Hematopoietic multipotent progenitor cell treated with erythropoietin and hydrocortisone succinate and interleukin-3 and kit ligand, for 6 days (in vitro differentiated cells): Measurements from ENCODE around the gene ALDH3B1.
A peak's percentile ranks its signal among the peaks of the same experiment; 100 is the strongest.

Experiments
- DNase-seq: peaks from one replicate; pipeline ENCODE4 v3.0.0-alpha.2; 2015

The ALDH3B1 gene

DNA sequence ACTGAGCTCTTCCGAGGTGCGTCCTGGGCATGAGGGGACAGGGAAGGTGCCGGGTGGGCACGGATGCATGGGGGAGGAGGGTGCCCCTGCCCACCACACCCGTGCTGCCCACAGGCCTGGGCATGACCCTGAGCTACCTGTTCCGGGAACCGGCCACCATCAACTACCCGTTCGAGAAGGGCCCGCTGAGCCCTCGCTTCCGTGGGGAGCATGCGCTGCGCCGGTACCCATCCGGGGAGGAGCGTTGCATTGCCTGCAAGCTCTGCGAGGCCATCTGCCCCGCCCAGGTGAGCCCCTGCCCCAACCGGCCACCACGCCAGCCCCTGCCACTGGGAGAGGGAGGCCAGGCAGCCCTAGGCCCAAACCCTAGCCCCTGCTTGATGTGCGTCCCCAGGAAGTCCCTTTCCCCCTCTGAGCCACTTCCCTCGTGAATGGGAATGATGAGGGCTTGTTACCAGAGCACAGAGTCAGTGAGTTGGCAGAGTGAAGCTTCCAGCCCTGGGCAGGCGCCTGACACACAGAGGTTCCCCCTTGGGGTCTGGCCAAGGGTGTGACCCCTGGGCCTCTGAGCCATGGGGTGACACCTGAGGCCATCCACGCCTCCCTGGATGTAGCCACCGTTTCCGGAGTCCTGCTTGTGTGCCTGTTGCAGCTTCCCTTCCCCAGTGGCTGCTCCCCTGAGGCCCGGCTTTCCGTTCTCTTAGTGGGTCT lies 23.0 kb downstream of the ALDH3B1 start:
- no peak for DNase-seq

DNA sequence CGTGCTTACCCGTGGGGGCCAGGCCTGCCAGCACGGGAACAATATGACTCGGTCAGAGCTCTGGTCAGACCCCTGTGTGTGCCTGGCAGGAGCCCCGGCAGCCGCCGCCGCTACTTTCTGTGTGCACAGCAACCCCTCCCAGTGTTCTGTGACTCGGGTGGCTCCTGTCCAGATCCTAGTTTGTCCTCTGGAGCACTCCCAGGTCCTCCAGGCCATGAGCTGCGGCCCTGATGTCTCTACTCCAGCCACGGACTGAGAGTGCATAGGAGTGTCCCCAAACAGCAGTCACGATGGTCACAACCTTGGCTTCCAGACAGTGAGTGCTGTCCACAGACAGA lies 23.6 kb downstream of the ALDH3B1 start:
- no peak for DNase-seq

DNA sequence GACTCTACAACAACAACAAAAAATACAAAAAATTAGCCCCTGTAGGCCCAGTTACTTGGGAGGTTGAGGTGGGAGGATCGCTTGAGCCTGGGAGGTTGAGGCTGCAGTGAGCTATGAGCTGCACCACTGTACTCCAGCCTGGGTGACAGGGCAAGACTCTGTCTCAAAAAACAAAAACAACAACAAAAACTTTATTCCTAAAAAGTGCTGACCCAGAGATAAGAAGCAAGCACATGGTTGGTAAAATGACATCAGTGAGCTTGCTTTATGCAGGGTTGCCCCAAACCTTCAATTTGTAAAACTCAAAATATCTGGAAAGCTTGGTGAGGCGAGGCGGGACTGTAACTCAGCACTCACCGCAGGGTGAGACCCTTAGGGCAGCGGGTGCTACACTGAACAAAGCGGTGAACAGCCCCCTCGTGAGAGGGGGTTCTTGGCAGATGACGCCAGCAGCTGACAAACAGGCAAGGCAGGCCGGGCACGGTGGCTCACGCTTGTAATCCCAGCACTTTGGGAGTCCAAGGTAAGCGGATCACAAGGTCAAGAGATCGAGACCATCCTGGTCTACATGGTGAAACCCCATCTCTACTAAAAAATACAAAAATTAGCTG lies 25.2 kb downstream of the ALDH3B1 start:
- DNase-seq, result no peak

DNA sequence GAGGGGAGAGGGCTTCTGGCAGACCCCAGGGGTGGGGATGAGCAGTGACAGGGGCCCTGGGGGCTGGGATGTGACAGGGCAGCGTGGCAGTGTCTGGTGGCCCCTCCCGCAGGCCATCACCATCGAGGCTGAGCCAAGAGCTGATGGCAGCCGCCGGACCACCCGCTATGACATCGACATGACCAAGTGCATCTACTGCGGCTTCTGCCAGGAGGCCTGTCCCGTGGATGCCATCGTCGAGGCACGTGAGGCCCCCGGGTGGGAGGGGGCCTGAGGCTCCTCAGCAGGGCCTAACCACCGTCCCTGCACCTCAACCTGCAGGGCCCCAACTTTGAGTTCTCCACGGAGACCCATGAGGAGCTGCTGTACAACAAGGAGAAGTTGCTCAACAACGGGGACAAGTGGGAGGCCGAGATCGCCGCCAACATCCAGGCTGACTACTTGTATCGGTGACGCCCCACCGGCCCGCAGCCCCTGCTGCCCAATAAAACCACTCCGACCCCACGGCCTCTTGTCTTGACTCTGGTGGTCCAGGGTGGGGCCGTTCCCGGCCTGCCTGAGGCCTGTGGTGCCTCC lies 26.1 kb downstream of the ALDH3B1 start:
- no peak for DNase-seq

DNA sequence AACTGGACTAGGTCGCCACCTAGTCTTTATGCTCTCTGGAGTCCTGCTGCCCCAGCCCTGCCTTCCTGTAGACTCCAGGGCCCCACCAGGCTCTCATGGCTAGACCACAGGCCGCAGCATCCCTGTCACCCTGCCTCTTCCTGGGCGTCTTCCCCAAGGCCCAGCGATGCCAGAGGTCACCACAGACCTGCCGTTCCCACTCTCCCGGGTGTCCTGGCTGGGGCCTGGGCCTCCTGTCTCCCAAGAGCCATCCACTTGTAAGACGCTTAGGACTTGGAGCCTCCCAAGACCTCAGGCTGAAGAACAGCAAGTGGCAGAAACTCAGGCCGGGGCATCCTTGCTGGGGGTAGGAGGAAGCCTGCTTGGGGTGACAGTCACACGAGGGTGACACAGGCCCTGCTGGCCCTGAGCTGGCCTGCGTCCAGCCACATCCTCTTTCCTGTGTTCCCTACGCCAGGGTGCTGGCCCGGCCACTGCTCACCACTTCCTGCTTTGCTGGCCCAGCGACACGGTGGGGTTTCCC lies 26.7 kb downstream of the ALDH3B1 start:
- DNase-seq, result peak; percentile 62

DNA sequence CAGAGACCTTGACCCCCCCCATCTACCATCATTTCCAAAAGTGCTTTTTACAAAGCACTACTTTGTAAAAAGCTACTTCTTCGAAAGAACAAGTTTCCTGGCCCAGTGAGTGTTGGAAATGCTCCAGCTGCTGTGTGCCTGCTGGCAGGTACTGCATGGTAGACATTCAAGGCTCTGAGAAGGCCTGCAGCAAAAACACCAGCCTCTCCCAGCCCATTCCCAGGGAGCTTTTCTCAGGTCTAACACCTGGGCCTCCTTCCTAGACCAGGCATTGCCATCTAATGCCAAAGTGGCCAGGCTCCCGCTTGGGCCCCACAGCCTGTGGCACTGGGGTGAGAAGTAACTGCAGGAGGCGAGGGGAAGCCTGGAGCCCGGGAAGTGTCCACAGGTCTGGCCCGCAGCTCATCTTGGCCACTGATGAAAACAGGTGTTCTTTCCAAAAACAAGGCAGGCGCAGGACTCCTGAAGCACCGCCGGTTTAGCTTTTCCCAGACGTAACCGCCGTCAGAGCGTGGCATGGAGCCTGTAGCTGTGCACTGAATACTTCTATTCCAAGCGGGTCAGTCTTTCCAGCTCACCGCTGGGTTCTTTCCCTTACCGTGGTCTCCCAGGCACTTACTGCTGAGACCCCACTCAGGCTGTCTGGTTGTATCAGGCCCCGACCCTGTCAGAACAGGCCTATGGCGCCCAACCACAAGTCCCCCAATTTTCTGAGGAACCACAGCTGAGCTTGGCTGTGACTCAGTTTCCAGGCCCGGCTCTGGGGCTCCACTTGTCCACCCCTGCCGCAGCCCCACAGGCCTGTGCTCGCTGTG lies 27.5 kb downstream of the ALDH3B1 start:
- peak; percentile 58 for DNase-seq

DNA sequence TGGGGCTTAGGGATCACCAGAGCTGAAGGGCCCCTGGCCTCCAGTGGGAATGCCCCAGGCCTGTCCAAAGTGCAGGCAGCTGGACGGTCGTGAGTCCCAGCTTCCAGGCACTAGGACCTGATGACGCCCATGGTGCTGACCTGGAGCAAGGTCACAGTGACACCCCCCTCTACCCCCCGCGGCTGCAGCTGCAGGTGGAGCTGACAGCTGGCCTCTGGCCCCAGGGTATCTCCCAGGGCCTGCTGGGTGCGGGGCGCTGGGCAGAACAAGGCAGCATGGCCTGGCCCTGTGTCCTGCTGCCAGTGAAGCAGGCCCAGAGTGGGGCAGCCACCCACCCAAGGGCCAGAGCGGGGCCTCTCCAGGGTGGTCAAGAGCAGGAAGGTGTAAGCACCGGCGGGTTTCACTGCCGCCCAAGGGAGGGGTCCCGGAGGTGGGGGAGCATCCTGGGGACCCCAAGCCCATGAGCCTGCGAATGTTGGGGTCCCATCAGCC lies 28.1 kb downstream of the ALDH3B1 start:
- DNase-seq, result no peak

DNA sequence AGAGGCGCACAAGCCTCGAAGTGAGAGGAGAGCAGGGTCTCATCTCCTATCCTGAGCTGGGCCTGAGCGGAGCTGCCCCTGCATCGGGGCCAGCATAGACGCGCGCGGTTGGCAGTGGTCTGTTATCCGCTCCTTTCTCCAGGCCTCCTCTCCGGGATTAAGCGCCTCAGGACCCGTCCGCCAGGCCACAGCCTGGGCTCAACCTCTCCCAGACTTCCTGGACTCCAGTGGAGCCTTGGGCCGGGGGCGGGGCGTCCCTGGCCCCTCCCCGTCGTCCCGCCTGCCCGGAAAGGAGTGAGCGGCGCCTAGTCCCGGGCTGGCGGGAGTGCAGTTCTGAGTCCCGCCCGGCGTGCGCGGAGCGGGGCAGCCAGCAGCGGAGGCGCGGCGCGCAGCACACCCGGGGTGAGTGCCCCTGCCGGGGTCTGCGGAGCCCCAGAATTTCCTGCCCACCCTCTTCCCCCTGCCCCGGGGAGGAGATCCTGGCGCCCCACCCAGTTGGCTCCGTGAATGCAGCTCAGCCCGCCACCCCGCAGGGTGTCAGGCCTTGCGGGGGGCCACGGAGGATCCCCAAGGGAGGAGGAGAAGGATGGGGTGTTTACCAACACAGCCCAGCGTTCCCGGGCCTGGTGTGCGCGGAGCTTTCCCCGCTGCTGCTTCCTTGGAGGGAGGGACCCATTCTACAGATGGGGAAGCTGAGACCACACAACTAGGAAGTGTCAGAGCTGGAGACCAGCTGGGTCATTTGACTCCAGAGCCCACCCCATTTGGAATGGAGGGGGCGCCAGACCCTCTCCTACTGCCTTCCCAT lies 28.8 kb downstream of the ALDH3B1 start, which contains the start of gene TCIRG1:
Gene TCIRG1 (plus strand): TSS at position 308 of the 808 bp plus-strand sequence. CDS start 2,247 bp downstream, outside the sequence.
- peak; percentile 87 for DNase-seq

DNA sequence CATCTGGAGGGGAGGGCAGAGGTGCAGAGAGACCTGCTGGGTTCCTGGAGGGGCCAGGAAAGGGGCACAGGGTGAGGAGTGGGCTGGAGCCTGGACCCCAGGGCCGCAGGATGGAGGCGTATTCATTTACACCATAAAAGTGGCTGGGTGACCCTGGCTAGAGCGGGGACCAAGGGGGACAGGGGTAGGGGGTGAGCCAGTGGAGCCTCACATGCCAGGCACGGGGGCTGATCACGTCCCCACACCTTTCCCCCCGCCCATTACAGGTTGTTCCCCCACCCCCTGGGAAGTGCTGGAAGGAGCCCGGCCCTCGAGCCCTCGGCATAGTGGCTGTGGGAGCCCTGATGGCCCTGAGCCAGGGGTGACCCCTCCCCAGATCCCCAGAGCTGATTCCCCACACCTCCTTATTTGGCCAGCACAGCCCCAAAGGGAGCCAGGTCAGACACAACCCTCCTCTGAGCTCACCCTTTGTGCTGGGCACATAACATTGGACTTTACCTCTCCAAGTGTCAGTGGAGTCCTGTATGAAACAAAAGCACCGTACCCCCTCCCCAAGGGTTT lies 29.5 kb downstream of the ALDH3B1 start:
- peak; percentile 24 for DNase-seq

DNA sequence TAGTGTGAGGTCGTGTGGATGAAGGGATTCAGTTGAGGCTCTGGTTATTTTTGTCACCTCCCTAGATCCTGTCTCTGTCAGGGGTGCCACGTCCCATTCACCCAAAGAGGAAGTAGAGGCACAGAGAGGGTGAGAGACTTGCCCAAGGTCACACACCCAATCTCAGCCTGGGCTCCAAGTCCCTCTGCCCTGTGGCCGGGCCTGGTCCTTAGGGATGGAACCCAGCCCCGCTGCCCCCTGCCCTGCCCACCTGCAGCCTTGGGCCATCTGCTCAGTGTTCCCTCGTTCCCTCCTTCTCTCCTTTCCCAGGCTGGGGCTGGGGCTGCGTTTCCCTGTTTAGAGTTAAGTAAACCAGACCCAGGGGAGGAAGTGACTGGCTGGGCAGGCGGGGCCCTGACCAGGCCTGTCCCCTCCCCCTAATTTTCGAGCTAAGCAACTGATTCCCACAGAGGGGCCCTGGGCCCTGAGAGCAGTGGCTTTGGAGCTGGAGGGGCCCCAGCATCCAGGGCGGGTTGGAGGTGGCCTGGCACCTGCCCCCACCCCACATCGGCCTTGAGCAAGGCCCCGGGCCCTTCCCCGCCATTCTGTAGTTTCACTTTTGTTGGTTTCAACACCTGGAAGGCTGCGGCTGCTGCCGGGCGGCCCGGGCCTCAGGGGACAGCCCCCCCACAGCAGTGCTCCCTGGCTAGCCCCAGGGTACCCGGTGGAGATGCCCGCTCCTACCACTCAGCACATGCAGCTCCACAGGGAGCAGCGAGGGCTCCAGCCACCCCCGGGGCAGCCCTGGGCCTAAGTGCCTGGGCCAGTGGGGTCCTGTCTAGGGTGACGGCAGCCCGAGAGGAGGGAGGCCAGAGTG lies 30.2 kb downstream of the ALDH3B1 start:
- DNase-seq, result peak; percentile 58

DNA sequence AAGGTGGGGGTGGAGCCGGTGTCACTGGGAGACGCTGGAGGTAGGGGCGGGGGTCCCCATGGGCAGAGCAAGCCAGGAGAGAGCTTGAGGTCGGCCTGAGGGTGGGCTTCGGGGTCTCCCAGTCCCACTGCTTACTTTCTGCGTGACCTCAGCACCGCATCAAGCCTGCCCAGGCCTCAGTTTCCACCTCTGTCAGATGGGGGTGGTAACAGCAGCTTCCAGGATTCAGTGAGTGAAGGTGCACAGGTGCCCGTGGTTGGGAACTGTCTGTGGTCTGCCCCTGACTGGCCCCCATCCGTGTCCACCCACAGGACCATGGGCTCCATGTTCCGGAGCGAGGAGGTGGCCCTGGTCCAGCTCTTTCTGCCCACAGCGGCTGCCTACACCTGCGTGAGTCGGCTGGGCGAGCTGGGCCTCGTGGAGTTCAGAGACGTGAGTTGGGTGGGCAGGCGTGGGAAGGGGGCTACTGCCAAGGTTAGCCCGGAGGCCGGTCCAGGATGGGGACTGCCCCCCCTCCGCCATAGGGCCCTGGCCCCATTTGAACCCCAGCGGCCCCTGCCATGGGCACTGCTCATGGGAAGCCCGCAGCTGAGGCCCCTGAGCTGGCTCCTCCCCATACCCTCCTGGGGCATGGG lies 30.9 kb downstream of the ALDH3B1 start:
- DNase-seq, result no peak

DNA sequence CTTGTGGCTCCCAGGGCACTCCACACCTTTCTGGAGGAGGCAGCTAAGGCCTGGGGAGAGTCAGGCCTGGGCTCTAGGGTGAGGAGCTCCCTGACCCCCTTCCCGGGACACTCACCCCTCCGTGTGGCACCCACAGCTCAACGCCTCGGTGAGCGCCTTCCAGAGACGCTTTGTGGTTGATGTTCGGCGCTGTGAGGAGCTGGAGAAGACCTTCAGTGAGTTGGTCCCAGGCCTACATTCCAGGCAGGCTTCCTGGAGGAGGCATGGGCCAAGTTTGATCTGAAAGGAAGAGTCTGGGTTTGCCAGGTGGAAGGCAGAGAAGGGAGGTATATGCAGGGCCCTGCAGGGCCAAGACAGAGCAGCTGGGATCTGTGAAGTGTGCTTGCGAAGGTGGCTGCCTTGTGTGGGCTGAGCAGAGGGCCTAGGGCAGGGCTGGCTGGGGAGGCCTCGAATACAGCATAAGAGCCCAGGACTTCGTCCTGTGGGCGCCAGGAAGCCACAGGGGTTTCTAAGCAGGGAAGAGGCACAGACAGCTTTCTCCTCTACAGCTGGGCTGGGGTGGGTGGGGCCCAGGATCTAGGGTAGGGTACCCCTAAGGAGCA lies 31.6 kb downstream of the ALDH3B1 start:
- DNase-seq, result no peak

DNA sequence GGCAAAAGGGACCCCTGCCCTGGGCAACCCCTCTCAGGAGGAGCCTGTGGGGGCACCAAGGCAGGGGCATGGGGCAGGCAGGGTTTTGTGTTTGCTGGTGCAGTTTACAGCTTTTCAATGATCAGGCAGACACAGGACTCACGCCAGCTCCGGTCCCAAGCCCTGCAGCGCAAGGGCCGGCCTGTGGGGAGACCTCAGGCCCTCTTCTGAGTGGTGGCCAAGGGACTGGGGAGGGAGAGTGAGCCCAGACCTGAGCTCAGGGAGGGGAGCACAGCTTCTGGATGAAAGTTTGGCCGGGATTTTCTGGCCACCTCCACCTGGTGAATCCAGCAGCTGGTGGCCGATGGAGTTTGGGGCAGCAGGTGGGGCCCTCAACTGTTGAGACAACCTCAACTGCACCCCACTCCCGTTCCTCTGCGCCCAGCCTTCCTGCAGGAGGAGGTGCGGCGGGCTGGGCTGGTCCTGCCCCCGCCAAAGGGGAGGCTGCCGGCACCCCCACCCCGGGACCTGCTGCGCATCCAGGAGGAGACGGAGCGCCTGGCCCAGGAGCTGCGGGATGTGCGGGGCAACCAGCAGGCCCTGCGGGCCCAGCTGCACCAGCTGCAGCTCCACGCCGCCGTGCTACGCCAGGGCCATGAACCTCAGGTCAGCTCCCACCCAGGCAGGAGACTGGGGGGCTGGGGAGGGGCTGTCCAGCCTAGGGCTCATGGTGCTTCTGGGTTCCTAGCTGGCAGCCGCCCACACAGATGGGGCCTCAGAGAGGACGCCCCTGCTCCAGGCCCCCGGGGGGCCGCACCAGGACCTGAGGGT lies 32.3 kb downstream of the ALDH3B1 start:
- DNase-seq, result no peak

DNA sequence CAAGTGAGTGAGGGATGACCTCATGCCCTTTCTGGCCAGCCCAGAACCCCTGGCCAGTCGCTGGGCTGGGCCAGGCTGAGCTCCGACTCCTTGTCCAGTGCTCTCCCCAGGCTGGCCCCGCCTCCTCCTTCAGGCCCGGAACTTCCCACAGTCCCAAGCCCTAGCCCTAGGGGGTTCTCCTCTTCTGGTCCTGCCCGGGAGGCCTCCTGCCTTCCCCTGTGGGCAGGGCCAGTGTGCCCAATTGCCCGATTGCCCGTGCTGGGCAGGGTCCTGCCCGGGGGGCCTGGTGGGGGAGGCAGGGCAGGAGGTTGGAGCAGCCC lies 32.9 kb downstream of the ALDH3B1 start:
- DNase-seq, result no peak

DNA sequence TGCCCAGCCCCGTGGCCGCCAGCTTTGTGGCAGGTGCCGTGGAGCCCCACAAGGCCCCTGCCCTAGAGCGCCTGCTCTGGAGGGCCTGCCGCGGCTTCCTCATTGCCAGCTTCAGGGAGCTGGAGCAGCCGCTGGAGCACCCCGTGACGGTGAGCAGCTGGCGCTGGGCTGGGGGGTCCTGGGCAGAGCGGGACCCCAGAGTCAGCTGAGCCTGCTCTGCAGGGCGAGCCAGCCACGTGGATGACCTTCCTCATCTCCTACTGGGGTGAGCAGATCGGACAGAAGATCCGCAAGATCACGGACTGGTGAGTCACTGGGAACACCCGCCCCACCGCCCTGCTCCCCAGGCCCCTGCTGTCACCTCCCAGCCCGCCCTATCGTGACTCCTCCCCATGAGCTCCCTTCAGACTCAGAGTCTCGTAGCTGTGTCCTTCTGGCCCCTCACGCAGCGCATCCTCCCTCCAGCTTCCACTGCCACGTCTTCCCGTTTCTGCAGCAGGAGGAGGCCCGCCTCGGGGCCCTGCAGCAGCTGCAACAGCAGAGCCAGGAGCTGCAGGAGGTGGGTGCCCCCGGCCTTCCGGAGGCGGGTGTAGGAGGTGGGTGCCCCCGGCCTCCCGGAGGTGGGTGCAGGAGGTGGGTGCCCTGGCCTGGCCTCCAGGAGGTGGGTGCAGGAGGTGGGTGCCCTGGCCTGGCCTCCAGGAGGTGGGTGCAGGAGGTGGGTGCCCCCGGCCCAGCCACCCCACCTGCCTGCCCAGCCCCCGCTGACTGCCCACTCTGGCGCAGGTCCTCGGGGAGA lies 33.4 kb downstream of the ALDH3B1 start:
- peak; percentile 68 for DNase-seq

DNA sequence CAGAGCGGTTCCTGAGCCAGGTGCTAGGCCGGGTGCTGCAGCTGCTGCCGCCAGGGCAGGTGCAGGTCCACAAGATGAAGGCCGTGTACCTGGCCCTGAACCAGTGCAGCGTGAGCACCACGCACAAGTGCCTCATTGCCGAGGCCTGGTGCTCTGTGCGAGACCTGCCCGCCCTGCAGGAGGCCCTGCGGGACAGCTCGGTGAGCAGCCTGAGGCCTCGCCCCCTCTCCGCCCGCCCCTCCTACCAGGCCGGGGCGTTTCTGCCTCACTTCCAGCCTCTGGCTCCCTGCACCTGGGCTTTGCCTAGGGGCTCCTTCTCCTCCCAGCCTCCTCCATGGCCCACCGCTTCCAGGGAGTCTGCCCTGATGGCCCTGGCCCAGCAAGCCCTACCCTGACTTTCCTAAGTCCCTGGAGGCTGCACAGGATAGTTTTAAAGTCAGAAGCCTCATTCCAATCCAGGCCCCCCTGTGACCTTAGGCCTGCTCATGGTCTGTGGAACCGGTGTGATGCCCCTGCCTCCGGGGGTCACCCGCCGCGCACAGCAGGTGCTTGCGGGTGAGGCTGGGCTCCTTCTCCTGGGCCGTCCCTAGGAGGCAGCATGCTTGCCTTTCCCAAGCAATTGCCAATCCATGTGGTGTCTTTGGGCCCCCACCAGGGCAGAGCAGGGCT lies 34.2 kb downstream of the ALDH3B1 start:
- DNase-seq, result no peak

DNA sequence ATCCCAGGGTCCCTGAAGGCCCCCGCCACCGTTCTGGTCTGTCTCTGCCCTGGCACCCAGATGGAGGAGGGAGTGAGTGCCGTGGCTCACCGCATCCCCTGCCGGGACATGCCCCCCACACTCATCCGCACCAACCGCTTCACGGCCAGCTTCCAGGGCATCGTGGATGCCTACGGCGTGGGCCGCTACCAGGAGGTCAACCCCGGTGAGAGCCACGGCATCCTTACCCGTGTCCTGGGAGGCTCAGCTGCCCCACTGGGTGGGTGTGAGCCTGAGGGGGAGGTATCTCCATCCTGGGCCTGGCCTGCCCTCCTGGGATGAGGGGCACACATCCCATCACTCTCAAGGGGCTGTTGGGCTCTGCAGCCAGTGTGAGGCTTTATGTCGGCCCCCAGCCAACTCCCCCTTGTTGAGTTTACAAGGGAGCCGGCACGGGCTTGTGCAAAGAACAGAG lies 34.8 kb downstream of the ALDH3B1 start:
- no peak for DNase-seq
